ENCODE data around the gene MSI2.

Gene MSI2

GRCh38 chr17:57466017-57466471 is 209.7 kb downstream of the MSI2 start:
- DNase-seq = no peak

DNA sequence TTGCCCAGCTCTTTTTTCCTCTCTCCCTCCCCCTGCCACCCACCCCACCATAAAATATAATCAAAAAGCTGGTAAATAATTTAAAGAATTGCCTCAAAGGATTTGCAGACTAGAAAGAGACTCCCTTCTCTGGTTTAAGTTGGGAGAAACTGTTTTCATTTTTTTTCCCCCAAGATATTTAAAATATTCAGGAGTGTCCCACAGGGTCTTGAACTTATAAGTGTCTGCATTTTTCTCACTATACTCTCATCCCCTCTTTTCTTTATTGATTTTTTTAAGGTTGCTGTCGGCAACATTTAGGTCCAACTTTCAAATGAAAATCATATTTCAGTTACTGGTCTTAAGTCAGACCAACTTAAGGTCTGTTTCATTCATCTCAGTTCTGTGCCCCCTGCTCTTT is 210.2 kb downstream of the MSI2 start:
- DNase-seq = no peak

GRCh38 chr17:57467226-57467625 is 210.9 kb downstream of the MSI2 start:
- DNase-seq = no peak

GRCh38 chr17:57467801-57468200 is 211.5 kb downstream of the MSI2 start:
- DNase-seq = no peak

- DNase-seq = no peak
Measured at GRCh38 chr17:57468932-57469775, 212.8 kb downstream of the MSI2 start.

DNA sequence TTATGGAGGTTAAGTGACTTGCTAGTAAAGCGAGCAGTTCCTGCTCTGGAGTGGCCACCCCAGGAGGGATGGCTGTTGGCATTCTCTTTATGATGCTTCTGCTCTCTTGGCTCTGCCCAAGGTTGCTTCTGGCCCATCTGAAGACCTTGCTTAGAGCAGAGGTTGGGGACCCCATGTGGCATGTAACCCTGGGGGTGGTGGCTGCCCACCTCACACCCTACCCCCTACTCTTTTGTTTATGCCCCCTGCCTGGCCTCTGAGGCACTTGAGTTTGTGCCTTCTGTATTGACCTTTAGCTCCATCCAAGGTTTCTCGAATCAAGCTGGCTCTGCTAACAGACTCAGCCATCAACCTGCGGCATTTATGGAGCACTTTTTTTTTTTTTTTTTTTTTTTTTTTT is 214.6 kb downstream of the MSI2 start:
- DNase-seq = no peak

- no peak for DNase-seq
Measured at GRCh38 chr17:57471868-57472368, 215.6 kb downstream of the MSI2 start.

- no peak for DNase-seq
Measured at GRCh38 chr17:57475796-57476195, 219.5 kb downstream of the MSI2 start.

DNA sequence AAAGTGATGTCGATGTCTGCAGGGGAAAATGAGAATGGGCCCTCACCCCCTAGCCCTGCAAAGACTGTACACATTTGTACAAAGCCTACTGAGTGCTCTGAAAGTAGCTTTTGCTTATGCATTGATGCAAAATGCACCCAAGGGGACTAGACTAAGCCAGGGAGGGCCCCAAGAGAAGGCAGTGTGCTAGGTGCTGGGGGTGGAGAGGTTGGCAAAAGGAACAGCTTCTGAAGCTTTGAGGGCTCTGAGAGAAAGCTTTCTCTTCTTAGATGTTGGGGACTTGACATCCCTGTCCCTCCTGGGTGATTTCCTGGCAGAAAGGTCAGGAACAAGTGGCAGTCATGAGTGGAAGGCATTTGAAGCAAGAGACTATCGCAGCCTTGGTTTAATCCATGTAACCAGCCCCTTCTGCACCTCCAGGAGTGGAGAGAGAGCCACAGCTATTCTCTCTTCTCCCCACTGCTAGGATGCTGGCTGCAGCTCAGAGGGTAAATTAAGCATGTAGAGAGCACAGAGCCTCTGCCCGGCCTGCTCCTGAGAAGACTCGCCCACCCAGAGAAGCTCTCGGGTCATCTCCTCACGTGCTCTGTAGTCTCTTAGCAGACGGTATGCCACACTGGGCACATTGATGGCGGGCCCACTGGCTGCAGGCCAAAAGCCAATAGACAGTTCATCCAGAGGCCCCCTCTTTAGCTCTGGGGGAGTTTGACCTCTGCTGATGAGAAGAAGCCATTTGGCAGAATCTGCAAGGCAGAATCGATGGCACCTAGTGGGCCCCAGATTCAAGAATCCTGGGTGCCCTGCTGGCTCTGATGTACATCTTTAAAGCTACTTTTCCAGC is 221.4 kb downstream of the MSI2 start:
- no peak for DNase-seq

- DNase-seq = no peak
Measured at GRCh38 chr17:57478478-57479250, 222.3 kb downstream of the MSI2 start.

- DNase-seq = no peak
Measured at GRCh38 chr17:57480438-57481196, 224.3 kb downstream of the MSI2 start.

DNA sequence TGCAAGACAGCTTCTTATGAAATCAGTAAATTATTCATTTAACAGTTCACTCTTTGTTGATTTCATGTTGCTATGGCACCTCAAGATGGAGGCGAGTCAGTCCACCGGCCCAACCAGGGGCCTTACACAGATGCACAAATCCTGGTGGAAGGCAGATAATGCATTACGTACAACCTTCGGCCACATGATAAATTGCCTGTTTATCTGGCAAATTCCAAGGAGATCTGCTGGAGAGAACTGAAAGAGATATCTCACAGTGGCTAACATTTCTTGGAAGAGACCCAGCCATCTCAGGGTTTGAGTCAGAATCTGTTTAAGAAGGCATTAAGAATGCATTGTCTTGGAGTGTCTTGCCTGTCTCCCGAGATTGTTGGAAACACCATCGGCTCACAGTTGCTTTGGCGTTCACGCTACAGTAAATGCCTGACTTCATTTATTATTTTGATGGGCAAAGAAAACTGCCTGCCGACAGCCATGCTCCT is 225.6 kb downstream of the MSI2 start:
- DNase-seq = no peak

DNA sequence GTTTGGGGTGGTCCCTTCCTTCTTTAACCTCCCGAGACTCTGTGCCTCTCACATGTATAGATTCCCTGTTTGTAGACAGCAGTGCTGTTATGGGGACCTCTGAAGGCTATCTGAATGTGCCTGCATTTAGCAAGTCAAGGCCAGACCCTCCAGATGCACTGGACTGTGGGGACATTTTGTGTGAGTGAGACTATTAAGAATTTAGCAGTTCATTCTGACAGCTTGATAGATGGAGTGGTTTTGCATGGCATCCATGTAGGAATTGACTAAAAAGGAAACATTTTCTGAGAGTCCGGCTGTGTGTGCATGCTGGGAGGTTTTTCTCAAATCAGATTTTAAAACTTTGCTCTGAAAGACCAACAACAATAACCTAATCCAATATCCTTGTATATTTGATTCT is 226.3 kb downstream of the MSI2 start:
- no peak for DNase-seq

DNA sequence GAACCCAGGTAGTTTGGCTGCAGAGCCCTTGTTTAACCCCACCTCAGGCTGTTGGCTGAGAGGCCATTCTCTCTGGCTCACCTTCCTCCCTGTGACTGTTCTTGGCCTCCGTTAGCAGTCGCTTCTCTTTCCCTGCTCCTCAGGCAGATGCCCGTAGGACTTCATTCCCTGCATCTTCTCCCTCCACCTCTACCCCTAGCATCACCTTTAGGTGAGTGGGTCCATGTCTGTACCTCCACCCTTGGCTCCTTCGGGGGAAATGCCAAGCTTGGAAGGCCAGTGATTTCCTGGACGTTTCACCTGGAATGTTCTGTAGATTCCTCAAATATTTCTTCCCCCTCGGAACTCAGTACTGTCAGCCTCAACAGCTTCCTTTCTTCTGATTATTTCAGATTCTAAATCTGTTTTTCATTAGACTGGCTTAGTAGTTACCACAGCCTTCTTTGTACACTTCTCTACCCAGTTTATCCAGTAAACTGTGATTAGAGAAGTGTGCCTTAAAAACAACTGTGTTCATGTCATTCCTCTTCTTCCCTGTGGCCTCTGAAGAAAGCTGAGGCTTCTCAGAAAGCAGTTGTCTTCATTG is 227.9 kb downstream of the MSI2 start:
- no peak for DNase-seq

DNA sequence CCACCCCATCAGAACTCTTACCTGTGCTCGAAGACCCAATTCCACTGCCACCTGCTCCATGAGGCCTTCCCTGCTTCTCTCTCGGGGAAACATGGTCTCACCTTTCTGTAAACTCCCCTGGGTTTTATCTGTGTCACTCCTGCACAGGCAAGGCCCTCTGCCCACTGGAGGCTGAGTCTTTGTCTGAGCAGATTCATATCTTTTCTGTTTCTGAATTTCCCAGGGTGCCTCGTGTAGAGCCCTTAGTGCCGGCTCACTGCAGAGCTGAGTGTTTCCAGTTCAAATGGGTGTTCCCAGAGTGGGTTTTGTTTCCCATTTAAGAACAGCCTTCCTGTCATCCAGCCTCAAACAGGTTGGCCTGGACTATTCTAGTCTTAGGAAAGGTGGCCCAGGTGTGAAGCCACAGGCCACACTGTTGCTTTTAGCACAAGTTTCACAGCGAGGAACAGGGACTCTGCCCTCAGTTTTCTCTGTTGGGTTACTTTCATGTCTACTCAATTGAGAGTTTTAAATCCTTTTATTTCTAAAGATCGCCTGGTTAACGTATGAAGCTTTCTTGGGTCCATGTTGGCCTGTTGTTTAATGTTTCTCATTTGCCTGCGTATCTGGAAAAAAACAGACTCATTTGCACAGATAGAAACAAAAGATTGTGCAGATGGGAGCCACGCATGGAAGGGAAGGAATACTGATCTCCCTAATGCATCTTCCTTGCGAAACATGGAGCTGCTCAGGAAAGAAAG is 228.7 kb downstream of the MSI2 start:
- no peak for DNase-seq

GRCh38 chr17:57485566-57485865 is 229.2 kb downstream of the MSI2 start:
- DNase-seq = no peak

DNA sequence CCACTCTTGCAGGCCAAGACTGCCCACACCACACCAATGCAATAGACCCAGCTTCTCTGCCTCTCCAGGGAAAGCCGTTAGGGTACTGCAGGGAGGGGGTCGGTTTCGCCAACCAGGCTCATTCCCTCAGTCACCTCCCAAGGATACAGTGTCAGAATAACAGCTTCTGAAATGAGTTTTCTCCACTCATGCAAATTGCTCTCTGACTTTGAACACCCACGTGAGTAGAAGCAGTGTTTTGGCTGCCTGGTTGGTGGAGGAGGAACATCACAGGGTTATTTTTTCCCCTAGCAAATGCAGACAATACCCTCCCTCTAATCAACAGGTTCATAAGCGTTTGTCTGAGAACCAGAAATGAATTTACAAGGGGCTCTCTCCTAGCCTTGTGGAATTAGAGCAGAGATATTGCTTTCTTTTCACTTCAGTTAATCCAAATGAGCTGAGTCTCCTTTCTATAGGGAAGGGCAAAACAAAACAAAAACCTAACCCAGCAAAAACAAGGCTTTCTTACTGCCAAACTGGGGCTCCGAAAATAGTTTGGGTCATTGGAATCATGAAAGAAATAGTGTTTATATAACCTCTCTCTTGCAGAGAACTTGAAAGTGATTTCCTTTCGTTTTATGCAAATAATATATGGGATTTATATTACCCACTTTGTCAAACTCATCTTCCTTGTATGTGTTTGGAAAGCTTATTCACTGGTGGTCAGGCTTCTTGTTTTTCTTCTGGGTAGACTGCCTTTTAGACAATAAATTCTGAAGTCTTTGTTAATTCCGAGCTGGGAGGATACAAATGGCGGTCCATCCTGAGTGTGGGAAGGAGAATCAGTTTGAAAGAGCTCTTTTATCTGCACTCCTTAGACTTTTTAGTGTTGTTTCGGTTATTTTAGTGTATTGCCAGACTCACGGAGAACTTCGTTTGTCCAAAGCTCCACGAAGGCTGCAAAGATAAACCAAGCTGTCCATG is 229.9 kb downstream of the MSI2 start:
- no peak for DNase-seq

DNA sequence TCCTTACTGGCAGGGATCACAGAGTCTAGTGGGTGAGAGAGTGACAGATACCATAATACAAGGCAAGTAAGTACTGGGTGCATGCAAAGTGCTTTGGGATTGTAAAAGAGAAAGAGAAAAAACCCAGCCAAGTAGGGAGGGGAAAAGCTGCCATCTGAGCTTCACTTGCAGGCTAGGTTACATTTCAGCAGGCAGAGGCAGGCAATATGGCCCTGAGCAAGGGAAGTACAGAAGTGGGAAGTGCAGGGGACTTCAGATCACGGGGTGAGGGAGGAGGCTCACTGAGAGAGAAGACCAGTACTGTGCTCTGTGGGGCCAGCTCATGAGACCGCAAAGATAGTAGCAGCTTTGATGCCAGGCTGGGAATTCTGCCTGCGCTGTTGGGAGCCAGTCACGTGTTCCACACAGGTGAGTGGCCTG is 230.6 kb downstream of the MSI2 start:
- DNase-seq = no peak

DNA sequence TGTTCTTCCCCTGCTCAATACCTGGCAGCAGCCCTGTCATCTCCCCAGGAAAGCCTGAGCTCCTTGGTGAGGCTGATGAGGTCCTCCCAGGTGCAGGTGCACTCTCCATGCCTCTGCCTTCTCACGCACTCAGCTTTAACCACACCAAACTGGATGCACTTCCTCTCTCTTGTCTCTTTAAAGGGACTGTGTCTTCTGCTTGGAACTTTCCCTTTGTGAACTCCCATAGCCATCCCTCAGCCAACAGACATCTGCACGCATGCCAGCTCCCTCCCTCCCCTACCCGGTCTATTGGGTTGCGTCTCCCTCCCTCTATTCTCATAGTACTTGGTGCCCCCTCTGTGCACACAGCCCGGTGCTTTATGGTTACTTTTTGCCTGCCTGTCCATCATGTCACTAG is 231.2 kb downstream of the MSI2 start:
- DNase-seq = no peak

DNA sequence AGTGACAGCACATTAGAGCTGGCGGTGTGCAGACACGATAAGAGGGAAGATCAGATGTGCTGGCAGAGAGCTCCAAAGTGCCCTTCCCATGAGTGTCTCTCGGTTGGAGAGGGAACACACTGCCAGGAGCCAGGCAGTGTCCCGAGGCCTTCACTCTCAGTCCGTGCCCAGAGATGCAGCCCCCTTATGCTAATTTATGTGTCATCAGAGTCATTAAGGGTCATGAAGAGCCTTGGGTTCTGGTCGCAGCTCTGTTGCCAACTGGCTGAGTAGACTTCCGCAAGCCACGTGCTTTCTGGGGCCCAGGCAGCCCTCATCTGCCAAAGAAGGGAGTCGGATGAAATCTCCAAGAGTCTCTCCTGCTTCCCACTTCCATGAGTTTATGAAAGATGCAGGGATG is 232.5 kb downstream of the MSI2 start:
- DNase-seq = no peak
